HG03196 (cell line): Measurements from ENCODE around the gene CTTNBP2.

Experiments used
- ATAC-seq: cut with Tn5 transposase; IDR thresholded peaks from one replicate; pipeline ENCODE4 v1.9.1; 2021; ENCODE audit not compliant: unreplicated experiment

Gene CTTNBP2

GRCh38 chr7:117665368-117665767 is 207.9 kb downstream of the CTTNBP2 start:
- ATAC-seq: no peak

DNA sequence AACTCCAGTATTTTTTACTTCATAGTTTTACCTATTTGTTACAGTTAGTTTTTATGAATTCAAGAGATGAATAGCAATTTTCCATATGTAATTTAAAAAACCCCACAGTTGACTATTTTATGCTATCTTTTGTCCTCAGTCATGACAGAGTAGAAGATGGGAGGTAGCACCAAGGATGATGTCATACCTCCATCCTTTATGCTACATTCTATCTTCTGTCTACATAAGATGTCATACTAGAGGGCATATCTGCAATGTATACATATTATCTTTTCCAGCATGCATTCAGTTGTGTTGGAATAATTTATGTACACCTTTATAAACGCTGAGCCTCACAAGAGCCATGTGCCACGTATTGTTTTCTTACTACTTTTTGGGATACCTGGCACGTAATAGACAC is 209.2 kb downstream of the CTTNBP2 start:
- ATAC-seq: no peak

DNA sequence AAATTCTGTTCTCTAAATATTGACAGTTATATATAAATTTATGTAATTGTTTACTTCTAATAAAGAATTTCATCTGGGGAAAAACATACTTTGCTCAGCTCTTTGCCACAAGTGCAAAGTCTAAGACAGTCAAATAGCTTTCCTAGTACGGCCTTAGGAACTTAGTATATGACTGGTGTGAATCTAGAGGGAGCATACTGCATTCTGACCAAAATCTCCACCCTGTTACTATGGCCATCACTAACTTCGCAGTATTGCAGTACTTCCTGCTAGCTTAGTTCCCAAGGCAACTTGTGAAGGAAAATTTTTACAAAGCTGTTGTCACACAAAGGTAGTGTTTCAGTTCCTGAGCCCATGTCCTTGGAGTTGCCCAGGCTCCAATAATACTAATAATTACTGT is 211.9 kb downstream of the CTTNBP2 start:
- ATAC-seq: no peak
